GM19193 (cell line): Measurements from ENCODE around the gene MAGI2.

Experiments
- POLR2A ChIP-seq: IDR thresholded peaks from 4 replicates; pipeline ENCODE4 v1.6.1; 2011; ENCODE audit not compliant: insufficient read depth, insufficient read length; ENCODE audit errors: extremely low read depth

The MAGI2 gene

DNA sequence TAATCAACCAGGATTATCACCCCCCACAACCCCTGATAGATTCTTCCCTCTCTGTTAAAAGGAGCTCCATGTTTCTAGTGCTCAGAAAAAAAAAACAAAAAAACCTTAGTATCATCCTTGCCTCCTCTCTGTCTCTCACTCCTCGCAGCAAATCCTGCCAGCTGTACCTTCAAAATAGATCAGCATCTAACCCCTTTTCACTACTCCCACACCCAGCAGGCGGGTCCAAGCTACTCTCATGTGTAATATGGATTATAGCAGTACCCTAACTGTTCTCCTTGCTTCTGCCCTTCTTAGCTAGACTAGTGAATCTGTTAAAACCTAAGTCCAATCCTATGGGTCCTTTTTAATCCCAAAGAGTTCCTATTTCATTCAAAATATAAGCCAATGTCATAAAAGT, 667.4 kb downstream of the MAGI2 start:
- TF ChIP-seq POLR2A: no peak

DNA sequence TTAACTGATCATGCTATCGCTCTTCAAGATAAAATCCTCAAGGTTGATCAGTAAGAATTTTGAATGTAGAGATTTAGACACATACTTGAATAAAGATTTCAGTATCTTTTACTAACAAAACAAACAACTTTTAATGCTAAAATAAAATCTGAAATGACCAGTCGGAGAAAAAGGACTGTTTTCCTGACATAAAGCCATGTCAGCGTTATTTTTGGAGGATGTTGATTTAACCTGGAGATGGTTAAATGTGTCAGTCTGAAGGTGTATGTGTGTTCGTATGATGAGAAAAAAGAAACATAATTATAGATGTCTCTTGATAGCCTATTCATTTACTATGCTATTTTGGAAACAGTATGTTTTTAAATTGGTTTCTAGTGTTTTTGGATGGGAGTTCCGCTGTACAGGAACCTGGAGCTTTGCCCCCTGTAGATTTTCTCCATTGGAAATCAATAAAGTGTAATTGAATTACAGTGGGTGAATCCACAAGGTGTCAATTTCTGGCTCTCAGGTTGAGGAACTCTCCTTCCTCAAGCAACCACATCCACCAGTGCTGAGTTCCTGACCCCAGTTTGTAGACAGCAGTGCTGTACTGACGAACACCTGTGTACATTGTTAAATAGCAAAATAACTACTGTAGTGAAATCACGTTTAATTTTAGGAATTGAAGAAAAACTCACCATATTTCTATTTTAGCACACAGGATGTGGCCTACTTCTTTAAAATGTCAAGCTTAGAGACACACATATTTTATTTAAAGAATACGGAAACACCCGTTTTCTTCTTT, 670.1 kb downstream of the MAGI2 start:
- no peak for TF ChIP-seq POLR2A

DNA sequence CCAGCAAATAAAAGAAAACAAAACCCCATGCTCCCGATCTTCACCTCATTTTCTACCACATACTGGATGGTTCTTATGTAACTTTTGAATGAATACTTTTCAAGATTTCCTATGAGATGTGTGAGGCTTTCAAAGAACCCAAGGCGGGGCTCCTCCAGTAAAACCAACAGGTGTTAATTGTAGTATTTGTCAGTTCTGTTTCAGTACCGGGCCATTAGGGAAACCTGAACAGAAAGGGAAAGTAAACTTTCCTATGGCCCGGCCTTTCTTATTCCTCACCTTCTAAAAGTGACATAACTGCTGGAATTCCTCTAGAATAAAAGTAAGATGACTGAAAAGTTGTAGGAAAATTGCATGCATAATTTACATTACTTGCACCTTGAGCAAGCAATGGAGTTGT, 672.9 kb downstream of the MAGI2 start:
- no peak for TF ChIP-seq POLR2A

DNA sequence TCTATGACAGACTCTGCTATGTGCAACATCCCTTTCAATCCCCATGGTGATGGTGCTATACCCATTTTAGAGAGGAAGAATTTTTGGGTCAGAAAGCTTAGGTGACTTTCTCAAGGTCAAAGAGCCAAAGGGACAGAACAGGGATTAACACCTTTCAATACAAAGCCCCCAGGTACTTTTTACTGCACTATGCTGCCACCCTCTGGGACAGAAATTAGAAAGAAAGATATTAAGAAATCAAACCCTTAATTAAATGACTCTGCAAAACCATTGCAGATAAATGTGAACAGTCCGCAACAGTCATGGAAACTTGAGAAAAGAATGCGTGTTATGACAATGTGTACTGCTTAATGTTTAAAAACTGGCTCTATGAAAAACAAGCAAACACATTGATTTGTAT, 673.7 kb downstream of the MAGI2 start:
- no peak for TF ChIP-seq POLR2A

DNA sequence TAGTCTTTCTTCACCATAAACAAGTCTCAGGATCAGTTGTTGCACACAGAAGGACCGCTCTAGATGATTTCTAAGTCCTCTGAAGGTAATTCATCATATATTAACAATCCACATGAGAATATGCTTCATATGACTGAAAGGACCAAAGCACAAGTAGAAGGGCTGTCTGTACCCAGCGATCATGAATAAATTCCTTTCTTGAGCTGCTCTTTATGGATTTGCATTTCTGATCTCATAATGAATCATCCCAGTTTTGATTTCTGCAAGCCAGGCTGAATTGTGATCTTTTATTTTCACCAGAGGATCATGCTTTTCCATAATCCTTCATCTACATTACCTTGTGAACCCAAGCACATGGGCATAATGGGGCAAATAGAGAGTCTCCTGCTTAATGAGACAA, 675.6 kb downstream of the MAGI2 start:
- no peak for TF ChIP-seq POLR2A

DNA sequence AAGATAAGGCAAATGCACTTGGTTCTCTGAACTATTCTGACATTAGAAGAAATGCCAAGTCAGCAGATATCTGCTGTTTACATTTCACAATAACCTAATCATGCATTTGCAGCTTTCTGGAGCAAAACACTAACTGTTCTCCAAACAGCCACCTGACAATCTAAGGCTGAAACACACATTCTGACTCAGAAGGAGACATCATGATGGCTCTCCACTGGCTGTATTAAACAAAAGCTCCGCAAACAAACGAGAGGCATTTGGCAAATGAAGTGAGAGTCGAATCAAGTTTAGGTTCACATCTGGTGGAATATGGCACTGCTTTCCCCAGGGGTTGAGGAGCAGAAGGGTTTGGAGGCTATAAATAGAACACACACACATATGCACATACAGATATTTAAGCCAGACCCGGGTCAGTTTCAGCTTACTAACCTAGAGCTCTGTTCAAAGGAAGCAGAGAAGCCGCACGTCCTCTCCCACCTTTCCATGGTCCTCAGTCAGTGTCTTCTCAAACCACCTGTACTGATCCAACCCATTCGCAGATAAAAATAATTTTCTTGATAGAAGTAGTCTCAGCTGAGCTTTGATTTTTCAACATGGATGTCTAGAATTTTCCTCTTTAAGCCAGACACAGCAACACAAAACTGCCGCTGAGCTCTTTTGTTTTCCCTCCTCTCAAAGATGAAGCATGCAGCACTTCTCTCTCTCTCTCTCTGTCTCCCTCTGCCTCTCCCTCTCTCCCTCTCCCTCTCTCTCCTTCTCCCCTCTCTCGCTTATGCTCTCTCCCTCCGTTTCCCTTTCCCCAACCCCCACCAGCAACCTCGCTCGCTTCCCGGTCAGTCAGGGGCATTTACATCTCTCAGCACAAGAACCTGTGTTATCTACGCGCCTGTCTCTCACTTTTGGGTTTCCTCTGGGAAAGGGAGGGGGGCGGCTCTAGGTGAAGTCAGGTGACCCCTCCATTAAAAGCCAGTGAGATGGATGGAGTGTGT, 682.8 kb downstream of the MAGI2 start:
- no peak for TF ChIP-seq POLR2A

DNA sequence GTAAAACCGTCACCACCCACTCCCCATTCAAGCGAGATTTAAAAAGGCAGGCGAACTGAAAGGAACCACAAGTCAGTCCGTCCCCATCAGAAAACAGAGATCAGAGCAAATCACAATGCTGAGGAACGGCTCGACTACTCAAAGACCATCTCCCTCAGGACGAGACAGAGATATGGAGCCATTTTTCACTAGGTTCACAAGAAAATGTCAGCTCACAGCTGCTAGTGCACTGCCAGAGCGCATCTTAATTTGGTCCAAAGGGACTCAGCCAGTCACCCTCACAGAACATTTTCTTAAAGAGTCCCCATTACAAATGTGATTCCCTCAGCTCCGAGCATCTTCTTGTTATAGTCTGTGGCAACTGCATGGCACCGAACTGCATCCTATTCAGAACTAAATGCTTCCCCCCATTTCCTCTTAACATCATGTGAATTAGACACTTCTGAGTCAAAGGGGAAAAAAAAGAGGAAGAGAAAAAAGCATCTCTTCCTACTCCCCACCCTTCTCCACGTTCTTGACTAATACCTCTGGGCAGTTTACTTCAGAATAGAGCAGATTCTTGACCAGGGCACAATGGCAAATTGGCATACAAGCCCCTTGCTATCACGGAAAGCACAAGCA, 683.9 kb downstream of the MAGI2 start:
- TF ChIP-seq POLR2A: no peak

DNA sequence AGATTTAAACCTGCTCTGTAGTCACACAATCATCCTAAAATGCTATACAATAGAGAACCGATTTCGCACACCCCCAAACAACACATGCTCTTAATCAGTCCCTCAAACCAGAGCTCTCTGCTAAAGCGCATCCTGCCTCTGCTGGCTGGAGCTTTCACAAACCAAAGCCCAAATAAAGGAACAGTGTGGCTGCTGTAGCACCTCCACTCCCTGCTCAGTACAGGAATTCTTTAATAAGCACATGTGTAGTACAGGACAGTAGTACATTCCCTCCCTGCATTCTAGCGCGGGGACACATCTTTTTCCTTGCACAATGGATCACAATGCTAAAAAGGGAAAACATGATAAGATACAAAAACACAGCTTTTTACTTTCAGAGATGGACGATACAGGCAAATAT, 684.6 kb downstream of the MAGI2 start:
- TF ChIP-seq POLR2A: no peak

DNA sequence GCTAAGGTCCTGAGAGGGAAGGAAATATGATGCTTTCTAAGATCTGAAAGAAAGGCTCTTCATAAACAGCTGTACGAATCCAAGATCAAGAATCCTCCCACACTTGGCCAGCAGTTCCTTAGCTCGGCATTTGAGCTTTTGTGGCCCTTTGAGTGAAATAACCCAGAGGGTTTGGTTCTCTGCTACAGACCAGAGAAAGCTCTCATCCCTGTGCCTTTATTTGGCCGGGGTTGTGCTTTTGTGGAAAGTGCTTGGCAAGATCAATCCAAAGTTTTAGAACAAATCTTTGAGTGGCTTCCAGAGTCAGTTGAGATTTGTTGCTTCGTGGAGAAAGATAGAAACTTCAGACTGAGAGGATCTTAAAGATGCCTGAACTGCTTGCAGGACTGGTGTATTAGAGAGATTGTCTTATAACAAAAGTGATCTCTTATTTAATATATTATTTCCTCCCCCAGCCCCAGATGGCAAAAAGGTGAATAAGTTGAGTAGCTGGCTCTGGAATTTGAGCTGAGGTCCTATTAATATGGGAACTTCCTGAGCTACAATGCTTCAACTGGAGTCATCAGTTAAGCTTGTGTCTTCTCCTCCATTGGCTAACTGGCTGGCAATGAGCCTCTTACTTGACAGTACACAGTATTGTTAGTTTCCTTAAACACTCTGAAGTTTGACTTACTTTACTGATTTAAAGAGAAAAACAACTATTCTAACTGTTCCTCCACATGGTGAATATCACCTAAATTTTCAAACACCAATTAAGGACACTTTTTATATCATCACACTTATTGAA, 687.3 kb downstream of the MAGI2 start:
- TF ChIP-seq POLR2A: no peak

DNA sequence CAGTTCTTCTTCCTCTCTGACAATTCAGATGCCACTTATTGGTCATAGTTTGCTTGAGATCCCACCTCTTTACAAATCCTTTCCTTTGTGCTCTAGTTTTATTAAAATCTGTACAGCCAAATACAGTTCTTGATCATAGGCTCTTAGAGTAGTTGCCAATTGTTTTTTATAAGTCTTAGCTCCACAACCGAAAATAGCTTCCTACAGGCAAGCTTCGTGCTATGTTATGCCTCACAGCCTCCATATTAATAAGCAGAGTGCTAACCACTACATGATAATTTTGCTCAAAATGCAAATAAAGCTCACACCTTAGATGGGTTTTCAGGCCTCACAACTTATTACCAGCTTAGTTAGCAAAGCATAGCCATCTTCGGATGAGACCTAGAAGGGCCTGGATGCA, 688.9 kb downstream of the MAGI2 start:
- no peak for TF ChIP-seq POLR2A

DNA sequence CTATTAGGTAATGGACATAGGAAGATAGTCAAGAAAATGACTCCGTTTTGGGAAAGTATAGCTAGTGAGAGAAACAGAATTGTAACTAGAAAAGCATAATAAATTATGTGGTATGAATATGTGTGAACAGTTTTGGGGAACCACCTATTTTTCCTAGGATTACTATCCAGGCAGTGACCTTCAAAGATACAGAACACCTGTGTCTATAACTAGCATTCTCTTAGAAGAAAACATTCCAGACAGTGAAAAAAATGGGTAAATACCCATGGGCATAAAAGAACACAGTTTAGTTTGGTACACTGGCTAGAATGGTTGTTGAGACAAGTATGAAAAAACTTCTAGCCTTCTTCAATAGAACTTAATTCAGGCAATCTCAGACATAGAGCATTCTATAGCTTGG, 690.8 kb downstream of the MAGI2 start:
- TF ChIP-seq POLR2A: no peak

DNA sequence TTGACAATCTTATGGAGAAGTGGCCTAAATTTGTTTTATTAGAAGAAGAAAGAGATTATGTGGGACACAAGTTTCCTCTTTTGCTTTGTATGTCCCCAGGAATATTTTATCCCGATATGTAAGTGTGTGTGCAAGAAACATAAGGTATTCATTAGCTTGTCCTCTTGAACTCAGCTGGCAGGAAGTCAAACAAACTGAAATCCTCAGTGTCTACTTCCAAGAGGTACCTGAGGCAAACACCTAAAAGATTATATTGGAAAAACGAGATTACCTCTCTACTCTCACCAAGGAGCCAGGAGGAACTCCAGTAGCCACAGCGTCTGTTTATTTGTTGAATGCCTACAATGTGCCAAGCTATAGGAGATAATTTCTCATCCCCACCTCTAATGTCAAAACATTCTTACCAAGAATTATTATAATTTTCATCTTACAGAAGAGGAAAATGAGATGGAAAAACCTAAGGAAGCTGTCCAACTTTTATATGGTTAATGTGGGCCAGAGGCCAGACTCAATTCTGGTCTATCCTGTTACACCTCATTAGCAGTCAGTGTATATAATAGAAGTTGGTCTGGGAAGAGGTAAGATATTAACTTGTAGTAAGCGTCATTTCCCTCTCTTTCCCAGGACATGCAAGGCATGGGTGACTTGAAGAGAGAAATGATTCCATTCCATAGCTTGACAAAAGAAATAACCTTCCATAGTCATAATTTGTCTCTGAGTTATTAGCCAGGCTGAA, 692.7 kb downstream of the MAGI2 start:
- no peak for TF ChIP-seq POLR2A

DNA sequence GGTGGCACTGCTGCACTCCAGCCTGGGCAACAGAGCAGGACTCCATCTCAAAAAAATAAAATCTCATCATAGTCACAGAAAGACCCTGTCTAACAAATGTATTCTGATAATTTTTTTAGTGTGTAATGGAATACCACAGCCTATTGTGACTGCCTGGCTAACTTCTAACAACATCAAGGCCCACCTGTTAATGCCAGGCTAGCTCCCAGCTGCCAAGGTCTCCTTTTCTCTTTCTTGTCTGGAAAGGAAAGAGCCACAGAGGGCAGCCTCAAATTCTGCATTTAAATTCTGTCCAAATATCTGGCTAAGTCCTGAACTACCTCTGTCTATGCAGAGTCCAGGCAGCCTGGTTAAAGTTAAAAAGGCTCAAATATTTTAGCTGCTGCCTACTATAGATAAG, 700.9 kb downstream of the MAGI2 start:
- no peak for TF ChIP-seq POLR2A

DNA sequence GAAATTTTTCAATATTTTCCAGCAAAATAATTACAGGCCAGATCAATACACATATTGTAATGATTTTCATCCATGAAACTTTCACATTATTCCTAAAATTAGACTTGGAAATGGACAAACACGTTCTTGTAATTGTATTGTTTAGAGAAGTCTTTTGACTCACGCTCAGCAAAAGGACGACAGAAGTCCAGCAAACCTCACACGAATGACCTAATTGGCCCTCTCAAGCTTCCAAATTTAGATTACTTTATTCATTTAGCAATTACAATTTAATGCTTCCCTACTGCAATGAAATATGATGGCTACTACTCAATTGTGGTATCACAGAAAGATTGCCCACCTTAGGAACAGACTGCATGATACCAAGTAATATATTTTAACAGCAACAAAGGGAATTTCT, 702.2 kb downstream of the MAGI2 start:
- TF ChIP-seq POLR2A: no peak
